ENCODE measurements around the gene LMF1.

GRCh38 chr16:850668-851067 is 120.1 kb downstream of the LMF1 start:
- TF ChIP-seq, protein P1, sequence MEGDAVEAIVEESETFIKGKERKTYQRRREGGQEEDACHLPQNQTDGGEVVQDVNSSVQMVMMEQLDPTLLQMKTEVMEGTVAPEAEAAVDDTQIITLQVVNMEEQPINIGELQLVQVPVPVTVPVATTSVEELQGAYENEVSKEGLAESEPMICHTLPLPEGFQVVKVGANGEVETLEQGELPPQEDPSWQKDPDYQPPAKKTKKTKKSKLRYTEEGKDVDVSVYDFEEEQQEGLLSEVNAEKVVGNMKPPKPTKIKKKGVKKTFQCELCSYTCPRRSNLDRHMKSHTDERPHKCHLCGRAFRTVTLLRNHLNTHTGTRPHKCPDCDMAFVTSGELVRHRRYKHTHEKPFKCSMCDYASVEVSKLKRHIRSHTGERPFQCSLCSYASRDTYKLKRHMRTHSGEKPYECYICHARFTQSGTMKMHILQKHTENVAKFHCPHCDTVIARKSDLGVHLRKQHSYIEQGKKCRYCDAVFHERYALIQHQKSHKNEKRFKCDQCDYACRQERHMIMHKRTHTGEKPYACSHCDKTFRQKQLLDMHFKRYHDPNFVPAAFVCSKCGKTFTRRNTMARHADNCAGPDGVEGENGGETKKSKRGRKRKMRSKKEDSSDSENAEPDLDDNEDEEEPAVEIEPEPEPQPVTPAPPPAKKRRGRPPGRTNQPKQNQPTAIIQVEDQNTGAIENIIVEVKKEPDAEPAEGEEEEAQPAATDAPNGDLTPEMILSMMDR (IDR thresholded peaks at IDR 0.05) = no peak
- TF ChIP-seq POLR2A (IDR thresholded peaks at IDR 0.05) = no peak
